ENCODE measurements around the gene IL17C.

DNA sequence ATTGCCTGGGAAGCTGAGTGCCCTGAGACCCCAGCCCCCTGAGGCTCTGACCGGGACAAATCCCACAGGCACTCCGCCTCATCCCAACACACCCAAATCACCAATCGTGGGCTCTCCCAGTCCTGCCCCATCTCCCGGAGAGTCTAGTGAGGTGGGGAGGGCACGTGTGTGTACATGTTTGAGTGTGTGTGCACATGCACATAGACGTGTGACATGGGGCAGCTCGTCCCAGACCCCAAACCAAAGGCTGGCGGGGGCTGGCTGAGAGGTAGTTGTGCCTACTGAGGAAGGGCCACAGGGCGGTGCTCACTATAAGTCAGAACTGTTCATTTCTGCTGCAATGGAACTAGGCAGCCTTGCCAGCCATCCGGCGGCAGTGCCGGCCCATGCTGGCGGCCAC lies 39.3 kb downstream of the IL17C start:
- TF ChIP-seq CTCF (IDR thresholded peaks at IDR 0.05; ENCODE audit: low read depth, low read length, poor library complexity, severe bottlenecking) (no peak), EZH2phosphoT487 (IDR thresholded peaks at IDR 0.05; ENCODE audit: borderline replicate concordance, low read length) (no peak)

All from DOHH2 (cell line).